ENCODE results near the gene KRT83.

The KRT83 gene

GRCh38 chr12:52332381-52332780 lies 11.2 kb upstream of the KRT83 start:
- TF ChIP-seq, protein P1, sequence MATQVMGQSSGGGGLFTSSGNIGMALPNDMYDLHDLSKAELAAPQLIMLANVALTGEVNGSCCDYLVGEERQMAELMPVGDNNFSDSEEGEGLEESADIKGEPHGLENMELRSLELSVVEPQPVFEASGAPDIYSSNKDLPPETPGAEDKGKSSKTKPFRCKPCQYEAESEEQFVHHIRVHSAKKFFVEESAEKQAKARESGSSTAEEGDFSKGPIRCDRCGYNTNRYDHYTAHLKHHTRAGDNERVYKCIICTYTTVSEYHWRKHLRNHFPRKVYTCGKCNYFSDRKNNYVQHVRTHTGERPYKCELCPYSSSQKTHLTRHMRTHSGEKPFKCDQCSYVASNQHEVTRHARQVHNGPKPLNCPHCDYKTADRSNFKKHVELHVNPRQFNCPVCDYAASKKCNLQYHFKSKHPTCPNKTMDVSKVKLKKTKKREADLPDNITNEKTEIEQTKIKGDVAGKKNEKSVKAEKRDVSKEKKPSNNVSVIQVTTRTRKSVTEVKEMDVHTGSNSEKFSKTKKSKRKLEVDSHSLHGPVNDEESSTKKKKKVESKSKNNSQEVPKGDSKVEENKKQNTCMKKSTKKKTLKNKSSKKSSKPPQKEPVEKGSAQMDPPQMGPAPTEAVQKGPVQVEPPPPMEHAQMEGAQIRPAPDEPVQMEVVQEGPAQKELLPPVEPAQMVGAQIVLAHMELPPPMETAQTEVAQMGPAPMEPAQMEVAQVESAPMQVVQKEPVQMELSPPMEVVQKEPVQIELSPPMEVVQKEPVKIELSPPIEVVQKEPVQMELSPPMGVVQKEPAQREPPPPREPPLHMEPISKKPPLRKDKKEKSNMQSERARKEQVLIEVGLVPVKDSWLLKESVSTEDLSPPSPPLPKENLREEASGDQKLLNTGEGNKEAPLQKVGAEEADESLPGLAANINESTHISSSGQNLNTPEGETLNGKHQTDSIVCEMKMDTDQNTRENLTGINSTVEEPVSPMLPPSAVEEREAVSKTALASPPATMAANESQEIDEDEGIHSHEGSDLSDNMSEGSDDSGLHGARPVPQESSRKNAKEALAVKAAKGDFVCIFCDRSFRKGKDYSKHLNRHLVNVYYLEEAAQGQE (IDR thresholded peaks at IDR 0.05; ENCODE audit: insufficient read depth in 1 of 2, low read depth in 2 of 2, low read length in 2 of 2), result no peak
- TF ChIP-seq TAF1 (IDR thresholded peaks at IDR 0.05; ENCODE audit: borderline replicate concordance, insufficient read depth, low read length) (no peak), SIN3A (IDR thresholded peaks at IDR 0.05; ENCODE audit: borderline replicate concordance, insufficient read depth, low read length) (no peak), FOXP2 (optimal IDR thresholded peaks at IDR 0.05; ENCODE audit: borderline replicate concordance, extremely low read depth, extremely low read length, insufficient read depth) (no peak), POLR2AphosphoS5 (IDR thresholded peaks at IDR 0.05; ENCODE audit: low read depth, low read length) (no peak)

DNA sequence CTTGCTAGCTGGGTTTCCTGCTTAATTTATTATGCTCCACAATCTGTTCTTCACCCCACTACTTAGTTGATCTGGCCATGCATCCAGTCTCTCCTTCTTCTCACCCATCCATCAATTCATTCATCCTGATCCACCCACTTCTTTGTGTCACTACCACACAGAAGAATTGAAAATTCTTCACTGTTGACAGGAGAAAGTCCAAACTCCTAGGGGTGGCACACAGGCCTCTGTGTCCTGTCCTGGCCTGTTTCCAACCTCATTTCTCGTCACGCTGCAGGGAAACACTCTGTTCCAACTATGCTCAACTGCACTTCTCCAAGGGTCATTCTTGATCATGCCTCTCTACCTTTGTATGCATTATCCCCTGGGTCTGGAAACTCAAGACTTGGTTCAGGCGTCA lies 10.6 kb upstream of the KRT83 start:
- TF ChIP-seq FOXP2 (optimal IDR thresholded peaks at IDR 0.05; ENCODE audit: borderline replicate concordance, extremely low read depth, extremely low read length, insufficient read depth) (no peak), SIN3A (IDR thresholded peaks at IDR 0.05; ENCODE audit: borderline replicate concordance, insufficient read depth, low read length) (no peak), POLR2AphosphoS5 (IDR thresholded peaks at IDR 0.05; ENCODE audit: low read depth, low read length) (no peak), TAF1 (IDR thresholded peaks at IDR 0.05; ENCODE audit: borderline replicate concordance, insufficient read depth, low read length) (no peak)
- TF ChIP-seq, protein P1 (IDR thresholded peaks at IDR 0.05; ENCODE audit: insufficient read depth in 1 of 2, low read depth in 2 of 2, low read length in 2 of 2), result no peak

DNA sequence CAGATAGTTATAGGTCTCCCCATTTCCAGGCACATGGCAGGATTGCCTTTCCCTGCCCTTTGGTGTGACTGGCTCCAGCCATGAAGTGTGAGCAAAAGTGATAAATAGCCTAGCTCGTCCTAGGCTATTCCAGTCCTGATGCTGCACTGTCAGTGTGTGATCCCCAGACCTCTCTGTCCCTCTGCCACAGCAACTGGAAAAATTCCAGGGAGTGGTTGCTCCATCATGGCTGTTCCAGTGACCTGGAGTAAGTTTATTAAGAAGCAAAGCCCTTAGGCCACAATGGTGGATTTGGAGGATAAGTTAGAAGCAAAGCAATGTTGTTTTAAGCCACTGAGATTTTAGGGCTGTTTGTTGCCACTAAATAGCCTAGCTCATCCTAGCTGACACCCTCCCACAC lies 9.8 kb upstream of the KRT83 start:
- TF ChIP-seq SIN3A (IDR thresholded peaks at IDR 0.05; ENCODE audit: borderline replicate concordance, insufficient read depth, low read length) (no peak), FOXP2 (optimal IDR thresholded peaks at IDR 0.05; ENCODE audit: borderline replicate concordance, extremely low read depth, extremely low read length, insufficient read depth) (no peak), POLR2AphosphoS5 (IDR thresholded peaks at IDR 0.05; ENCODE audit: low read depth, low read length) (no peak), TAF1 (IDR thresholded peaks at IDR 0.05; ENCODE audit: borderline replicate concordance, insufficient read depth, low read length) (no peak)
- TF ChIP-seq, protein P1 (IDR thresholded peaks at IDR 0.05; ENCODE audit: insufficient read depth in 1 of 2, low read depth in 2 of 2, low read length in 2 of 2), result no peak

DNA sequence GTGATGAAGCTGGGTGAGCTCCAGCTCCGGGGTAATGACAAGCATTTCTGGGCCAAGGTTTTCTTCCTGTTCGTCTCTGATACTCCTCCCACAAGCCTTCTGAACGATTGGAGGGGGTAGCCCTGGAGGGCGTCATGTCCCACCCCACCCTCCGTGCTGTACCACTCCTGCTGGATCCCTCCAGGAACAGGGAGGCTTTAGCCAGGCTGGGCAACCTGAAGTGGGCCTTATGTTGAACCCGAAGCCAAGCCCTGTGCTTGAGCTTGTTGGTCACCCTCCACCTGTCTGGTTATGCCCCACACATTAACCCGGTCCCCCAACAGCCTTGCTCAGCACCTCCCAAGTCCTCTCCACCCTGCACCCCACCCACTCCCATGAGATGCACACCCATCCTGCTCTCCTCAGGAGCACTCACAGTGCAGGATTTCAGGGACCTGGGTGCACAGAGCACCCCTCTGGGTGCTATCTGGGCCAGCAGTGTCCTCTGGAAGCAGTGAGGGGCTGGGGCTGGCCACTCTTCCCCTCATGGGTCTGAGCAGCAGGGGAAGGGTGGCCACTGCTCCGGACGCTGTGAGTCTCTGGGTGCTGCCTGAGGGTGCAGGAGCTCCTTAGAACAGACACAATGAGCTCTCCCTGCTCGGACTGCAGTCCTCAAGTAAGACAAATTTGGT lies 6.8 kb upstream of the KRT83 start:
- no peak for TF ChIP-seq TAF1 (IDR thresholded peaks at IDR 0.05; ENCODE audit: borderline replicate concordance, insufficient read depth, low read length)

DNA sequence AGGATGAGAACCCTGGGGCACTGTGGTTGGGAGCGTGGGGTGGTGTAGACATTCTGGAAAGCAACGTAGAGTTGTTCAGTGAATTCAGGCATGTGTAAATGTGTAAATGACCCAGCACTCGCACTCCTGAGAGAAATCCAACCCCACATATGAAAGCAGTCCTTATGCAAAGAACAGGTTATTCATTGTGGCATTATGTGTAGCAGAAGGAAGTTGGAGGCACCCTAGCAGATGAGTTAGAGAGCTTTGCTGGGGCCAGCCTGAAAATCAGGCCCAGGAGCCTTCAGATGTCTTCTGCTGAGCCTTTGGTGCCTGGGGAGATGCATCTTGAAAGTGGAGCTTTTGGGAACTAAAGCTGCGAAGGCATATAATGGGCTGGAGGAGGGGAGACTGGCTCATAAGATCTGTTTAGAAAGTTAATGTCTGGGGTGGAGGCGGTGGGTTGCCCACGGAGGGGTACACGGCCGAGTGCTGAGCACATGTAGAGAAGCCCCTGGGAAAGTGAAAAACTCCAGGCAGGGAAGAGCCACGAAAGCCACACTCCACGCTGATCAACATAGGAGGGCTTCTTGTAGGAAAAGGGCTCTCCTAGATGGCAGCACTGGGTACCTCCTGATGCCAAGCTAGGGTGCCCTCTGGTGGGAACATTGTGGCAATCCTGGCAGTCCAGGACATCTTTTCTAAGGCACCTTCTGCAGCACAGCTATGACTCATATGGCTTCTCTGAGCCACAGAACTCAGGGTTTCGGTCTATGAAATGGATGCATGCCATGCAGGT lies 6.0 kb upstream of the KRT83 start:
- no peak for TF ChIP-seq POLR2AphosphoS5 (IDR thresholded peaks at IDR 0.05; ENCODE audit: low read depth, low read length)
- TF ChIP-seq, protein P1 (IDR thresholded peaks at IDR 0.05; ENCODE audit: insufficient read depth in 1 of 2, low read depth in 2 of 2, low read length in 2 of 2), result peak in 1 of 2 experiments; percentile 53; a peak in 1 of 4 replicates

Data from PFSK-1 (cell line).